WTC11 (cell line): ENCODE measurements around the gene SEC24C. TPM values are rescaled to one million over a fixed set of nuclear protein-coding genes. Genes with fewer than 3 reads are reported as not detected.

Experiments used
- ATAC-seq: fragments of 200-7000 bp; cut with Tn5 transposase; 2 replicates; pipeline ENCODE4 v1.10.0; 2021; ENCODE audit warnings: mild to moderate bottlenecking, moderate library complexity
- CTCF ChIA-PET: fragments of 300-600 bp; sonication (Branson Sonifier 250); formaldehyde crosslinking; loops from one replicate; lab custom pipeline; 2021; ENCODE audit warnings: antibody characterized with exemption; lab: Charles Lee
- POLR2A ChIA-PET: fragments of 350-600 bp; sonication (Branson Sonifier 250); formaldehyde crosslinking; loops from one replicate; lab custom pipeline; 2021; ENCODE audit warnings: antibody characterized with exemption; lab: Charles Lee
- DNase-seq: peaks from one replicate; pipeline ENCODE4 v3.0.0; 2021; ENCODE audit warnings: low spot score
- H3K27ac Mint-ChIP-seq: 2 replicates; pipeline ENCODE4 v1.8.0; 2021; ENCODE audit warnings: mixed read lengths
- H3K27me3 Mint-ChIP-seq: 2 replicates; pipeline ENCODE4 v1.8.0; 2021; ENCODE audit warnings: low read depth, mild to moderate bottlenecking, moderate library complexity, mixed read lengths
- H3K36me3 Mint-ChIP-seq: 2 replicates; pipeline ENCODE4 v1.8.0; 2021; ENCODE audit warnings: mixed read lengths
- H3K4me1 Mint-ChIP-seq: 2 replicates; pipeline ENCODE4 v1.8.0; 2022; ENCODE audit warnings: mixed read lengths
- H3K4me3 Mint-ChIP-seq: 2 replicates; pipeline ENCODE4 v1.8.0; 2021; ENCODE audit warnings: mild to moderate bottlenecking, moderate library complexity, mixed read lengths
- H3K9me3 Mint-ChIP-seq: 2 replicates; pipeline ENCODE4 v1.8.0; 2021; ENCODE audit warnings: mixed read lengths
- ATF1 ChIP-seq: sonication (generic); formaldehyde crosslinking; IDR thresholded peaks from 2 replicates; pipeline ENCODE4 v1.8.1; 2023; ENCODE audit warnings: mild to moderate bottlenecking, moderate library complexity, missing genetic modification reagents
- JAZF1 ChIP-seq: fragments of 250-450 bp; sonication (Bioruptor Pico); IDR thresholded peaks from 2 replicates; pipeline ENCODE4 v1.9.0; 2021; ENCODE audit warnings: moderate library complexity, mild to moderate bottlenecking, inconsistent platforms
- MXD4 ChIP-seq: fragments of 250-450 bp; sonication (Bioruptor Pico); IDR thresholded peaks from 2 replicates; pipeline ENCODE4 v1.8.0; 2021; ENCODE audit warnings: mild to moderate bottlenecking, moderate library complexity, borderline replicate concordance
- NR1H2 ChIP-seq: sonication (generic); formaldehyde crosslinking; IDR thresholded peaks from 2 replicates; pipeline ENCODE4 v1.9.0; 2021; ENCODE audit warnings: mild to moderate bottlenecking, moderate library complexity, missing genetic modification reagents
- RELA ChIP-seq: sonication (generic); formaldehyde crosslinking; IDR thresholded peaks from 2 replicates; pipeline ENCODE4 v1.8.1; 2022; ENCODE audit warnings: missing genetic modification reagents, mild to moderate bottlenecking, borderline replicate concordance
- SP1 ChIP-seq: sonication (generic); formaldehyde crosslinking; conservative IDR thresholded peaks from 2 replicates; pipeline ENCODE4 v1.8.1; 2022; ENCODE audit warnings: missing genetic modification reagents
- ZNF232 ChIP-seq: sonication (generic); formaldehyde crosslinking; IDR thresholded peaks from 2 replicates; pipeline ENCODE4 v1.8.0; 2022; ENCODE audit warnings: mild to moderate bottlenecking, missing genetic modification reagents
- total RNA-seq: library from RNA; stranded (reverse); gene quantifications from 3 replicates; pipeline ENCODE4 v1.2.3, GENCODE V29; 2021
- TF ChIP-seq, protein P1 (sequence below): sonication (generic); formaldehyde crosslinking; IDR thresholded peaks from 2 replicates; pipeline ENCODE4 v1.8.1; 2023; ENCODE audit warnings: mild to moderate bottlenecking, missing genetic modification reagents, borderline replicate concordance
- TF ChIP-seq, protein P2 (sequence below): sonication (generic); formaldehyde crosslinking; IDR thresholded peaks from 2 replicates; pipeline ENCODE4 v1.8.0; 2022; ENCODE audit warnings: mild to moderate bottlenecking, missing genetic modification reagents
- TF ChIP-seq, protein P3 (sequence below): fragments of 250-450 bp; sonication (Bioruptor Pico); IDR thresholded peaks from 2 replicates; pipeline ENCODE4 v1.8.0; 2021; ENCODE audit warnings: mild to moderate bottlenecking
- TF ChIP-seq, protein P4 (sequence below): fragments of 250-450 bp; sonication (Bioruptor Pico); IDR thresholded peaks from 2 replicates; pipeline ENCODE4 v2.1.2; 2022; ENCODE audit warnings: mild to moderate bottlenecking, moderate library complexity
- TF ChIP-seq, protein P5 (sequence below): sonication (generic); formaldehyde crosslinking; IDR thresholded peaks from 2 replicates; pipeline ENCODE4 v1.8.1; 2023; ENCODE audit warnings: mild to moderate bottlenecking, missing genetic modification reagents
- TF ChIP-seq, protein P6 (sequence below): sonication (generic); formaldehyde crosslinking; IDR thresholded peaks from 2 replicates; pipeline ENCODE4 v1.8.0; 2022; ENCODE audit warnings: missing genetic modification reagents
- TF ChIP-seq, protein P7 (sequence below): sonication (generic); formaldehyde crosslinking; IDR thresholded peaks from 2 replicates; pipeline ENCODE4 v1.8.1; 2022; ENCODE audit warnings: mild to moderate bottlenecking, missing genetic modification reagents, moderate library complexity, borderline replicate concordance

SEC24C gene
- total RNA-seq, 1 experiment from 2014 or later, result 74.2 TPM

DNA sequence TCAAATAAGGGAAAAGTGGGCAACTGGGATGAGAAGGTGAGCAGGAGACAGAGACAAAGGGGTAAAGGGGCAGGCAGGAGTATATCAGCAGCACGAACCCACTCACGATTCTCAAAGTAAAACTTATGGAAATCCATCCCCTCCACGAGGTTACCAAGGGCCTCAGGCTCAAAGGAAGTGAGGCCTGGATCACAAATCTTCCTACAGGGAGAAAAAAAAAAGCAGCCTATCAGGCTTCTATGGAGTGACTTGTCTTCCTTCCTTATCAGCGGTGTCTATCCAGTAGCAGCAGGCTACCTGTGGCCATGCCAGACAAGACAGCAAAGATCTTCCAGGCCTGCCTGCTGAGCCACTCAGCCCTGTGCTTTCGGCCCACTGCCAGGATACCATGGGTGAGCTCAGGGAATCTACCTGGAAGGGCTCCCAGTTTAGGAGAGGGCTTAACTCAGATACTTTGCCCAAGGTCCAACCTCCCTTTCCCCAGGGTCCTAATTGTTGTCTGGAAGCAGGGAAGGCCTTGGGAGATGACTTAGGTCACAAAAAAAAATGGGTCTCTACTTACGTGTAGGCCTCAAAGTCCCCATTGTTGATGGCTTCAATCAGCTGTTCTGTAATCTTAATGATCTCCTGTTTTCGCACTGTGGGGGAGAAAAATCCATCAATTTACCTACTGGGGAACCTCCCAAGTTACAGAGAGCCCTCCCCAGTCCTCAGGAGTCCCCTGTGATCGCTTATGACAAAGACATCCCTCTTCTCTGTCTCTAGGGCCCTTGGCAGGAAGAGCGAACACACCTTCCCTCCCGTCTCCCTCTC lies 73.0 kb downstream of the SEC24C start (continued):
- TF ChIP-seq, protein P1, sequence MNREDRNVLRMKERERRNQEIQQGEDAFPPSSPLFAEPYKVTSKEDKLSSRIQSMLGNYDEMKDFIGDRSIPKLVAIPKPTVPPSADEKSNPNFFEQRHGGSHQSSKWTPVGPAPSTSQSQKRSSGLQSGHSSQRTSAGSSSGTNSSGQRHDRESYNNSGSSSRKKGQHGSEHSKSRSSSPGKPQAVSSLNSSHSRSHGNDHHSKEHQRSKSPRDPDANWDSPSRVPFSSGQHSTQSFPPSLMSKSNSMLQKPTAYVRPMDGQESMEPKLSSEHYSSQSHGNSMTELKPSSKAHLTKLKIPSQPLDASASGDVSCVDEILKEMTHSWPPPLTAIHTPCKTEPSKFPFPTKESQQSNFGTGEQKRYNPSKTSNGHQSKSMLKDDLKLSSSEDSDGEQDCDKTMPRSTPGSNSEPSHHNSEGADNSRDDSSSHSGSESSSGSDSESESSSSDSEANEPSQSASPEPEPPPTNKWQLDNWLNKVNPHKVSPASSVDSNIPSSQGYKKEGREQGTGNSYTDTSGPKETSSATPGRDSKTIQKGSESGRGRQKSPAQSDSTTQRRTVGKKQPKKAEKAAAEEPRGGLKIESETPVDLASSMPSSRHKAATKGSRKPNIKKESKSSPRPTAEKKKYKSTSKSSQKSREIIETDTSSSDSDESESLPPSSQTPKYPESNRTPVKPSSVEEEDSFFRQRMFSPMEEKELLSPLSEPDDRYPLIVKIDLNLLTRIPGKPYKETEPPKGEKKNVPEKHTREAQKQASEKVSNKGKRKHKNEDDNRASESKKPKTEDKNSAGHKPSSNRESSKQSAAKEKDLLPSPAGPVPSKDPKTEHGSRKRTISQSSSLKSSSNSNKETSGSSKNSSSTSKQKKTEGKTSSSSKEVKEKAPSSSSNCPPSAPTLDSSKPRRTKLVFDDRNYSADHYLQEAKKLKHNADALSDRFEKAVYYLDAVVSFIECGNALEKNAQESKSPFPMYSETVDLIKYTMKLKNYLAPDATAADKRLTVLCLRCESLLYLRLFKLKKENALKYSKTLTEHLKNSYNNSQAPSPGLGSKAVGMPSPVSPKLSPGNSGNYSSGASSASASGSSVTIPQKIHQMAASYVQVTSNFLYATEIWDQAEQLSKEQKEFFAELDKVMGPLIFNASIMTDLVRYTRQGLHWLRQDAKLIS (CRISPR knock-in tag), result no peak
- TF ChIP-seq, protein P2, sequence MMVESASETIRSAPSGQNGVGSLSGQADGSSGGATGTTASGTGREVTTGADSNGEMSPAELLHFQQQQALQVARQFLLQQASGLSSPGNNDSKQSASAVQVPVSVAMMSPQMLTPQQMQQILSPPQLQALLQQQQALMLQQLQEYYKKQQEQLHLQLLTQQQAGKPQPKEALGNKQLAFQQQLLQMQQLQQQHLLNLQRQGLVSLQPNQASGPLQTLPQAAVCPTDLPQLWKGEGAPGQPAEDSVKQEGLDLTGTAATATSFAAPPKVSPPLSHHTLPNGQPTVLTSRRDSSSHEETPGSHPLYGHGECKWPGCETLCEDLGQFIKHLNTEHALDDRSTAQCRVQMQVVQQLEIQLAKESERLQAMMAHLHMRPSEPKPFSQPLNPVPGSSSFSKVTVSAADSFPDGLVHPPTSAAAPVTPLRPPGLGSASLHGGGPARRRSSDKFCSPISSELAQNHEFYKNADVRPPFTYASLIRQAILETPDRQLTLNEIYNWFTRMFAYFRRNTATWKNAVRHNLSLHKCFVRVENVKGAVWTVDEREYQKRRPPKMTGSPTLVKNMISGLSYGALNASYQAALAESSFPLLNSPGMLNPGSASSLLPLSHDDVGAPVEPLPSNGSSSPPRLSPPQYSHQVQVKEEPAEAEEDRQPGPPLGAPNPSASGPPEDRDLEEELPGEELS (CRISPR knock-in tag), result no peak
- TF ChIP-seq MXD4 (CRISPR knock-in tag) (no peak), RELA (CRISPR knock-in tag) (no peak), SP1 (CRISPR knock-in tag) (no peak), JAZF1 (CRISPR knock-in tag) (no peak), NR1H2 (CRISPR knock-in tag) (no peak), ATF1 (no peak)

DNA sequence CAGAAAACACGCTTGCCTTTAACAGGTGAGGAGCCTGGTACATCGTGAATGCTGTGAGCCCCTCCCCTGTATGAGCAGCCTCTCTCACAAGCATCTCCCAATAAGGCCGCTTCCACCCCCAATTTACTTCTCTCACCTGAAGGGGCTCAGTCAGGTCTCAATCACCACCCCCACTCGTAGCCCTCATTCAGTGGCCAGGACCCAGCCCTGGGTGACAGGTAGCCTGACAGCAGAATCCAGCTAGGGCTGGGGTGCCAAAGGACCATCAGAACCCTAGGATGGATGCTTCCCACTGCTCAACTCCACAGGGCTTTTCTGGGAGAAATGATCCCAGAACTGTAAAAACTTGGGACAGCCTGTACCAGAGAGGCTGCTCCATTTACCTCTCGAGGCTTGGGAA lies 73.7 kb downstream of the SEC24C start:
- H3K27ac Mint-ChIP-seq, result no peak overlapping the region
- TF ChIP-seq, protein P1 (CRISPR knock-in tag), result no peak
- TF ChIP-seq, protein P3, sequence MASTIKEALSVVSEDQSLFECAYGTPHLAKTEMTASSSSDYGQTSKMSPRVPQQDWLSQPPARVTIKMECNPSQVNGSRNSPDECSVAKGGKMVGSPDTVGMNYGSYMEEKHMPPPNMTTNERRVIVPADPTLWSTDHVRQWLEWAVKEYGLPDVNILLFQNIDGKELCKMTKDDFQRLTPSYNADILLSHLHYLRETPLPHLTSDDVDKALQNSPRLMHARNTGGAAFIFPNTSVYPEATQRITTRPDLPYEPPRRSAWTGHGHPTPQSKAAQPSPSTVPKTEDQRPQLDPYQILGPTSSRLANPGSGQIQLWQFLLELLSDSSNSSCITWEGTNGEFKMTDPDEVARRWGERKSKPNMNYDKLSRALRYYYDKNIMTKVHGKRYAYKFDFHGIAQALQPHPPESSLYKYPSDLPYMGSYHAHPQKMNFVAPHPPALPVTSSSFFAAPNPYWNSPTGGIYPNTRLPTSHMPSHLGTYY (CRISPR knock-in tag), result no peak
- TF ChIP-seq, protein P4, sequence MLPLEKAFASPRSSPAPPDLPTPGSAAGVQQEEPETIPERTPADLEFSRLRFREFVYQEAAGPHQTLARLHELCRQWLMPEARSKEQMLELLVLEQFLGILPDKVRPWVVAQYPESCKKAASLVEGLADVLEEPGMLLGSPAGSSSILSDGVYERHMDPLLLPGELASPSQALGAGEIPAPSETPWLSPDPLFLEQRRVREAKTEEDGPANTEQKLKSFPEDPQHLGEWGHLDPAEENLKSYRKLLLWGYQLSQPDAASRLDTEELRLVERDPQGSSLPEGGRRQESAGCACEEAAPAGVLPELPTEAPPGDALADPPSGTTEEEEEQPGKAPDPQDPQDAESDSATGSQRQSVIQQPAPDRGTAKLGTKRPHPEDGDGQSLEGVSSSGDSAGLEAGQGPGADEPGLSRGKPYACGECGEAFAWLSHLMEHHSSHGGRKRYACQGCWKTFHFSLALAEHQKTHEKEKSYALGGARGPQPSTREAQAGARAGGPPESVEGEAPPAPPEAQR (CRISPR knock-in tag), result no peak
- TF ChIP-seq, protein P5, sequence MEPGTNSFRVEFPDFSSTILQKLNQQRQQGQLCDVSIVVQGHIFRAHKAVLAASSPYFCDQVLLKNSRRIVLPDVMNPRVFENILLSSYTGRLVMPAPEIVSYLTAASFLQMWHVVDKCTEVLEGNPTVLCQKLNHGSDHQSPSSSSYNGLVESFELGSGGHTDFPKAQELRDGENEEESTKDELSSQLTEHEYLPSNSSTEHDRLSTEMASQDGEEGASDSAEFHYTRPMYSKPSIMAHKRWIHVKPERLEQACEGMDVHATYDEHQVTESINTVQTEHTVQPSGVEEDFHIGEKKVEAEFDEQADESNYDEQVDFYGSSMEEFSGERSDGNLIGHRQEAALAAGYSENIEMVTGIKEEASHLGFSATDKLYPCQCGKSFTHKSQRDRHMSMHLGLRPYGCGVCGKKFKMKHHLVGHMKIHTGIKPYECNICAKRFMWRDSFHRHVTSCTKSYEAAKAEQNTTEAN (CRISPR knock-in tag), result no peak
- TF ChIP-seq, protein P6, sequence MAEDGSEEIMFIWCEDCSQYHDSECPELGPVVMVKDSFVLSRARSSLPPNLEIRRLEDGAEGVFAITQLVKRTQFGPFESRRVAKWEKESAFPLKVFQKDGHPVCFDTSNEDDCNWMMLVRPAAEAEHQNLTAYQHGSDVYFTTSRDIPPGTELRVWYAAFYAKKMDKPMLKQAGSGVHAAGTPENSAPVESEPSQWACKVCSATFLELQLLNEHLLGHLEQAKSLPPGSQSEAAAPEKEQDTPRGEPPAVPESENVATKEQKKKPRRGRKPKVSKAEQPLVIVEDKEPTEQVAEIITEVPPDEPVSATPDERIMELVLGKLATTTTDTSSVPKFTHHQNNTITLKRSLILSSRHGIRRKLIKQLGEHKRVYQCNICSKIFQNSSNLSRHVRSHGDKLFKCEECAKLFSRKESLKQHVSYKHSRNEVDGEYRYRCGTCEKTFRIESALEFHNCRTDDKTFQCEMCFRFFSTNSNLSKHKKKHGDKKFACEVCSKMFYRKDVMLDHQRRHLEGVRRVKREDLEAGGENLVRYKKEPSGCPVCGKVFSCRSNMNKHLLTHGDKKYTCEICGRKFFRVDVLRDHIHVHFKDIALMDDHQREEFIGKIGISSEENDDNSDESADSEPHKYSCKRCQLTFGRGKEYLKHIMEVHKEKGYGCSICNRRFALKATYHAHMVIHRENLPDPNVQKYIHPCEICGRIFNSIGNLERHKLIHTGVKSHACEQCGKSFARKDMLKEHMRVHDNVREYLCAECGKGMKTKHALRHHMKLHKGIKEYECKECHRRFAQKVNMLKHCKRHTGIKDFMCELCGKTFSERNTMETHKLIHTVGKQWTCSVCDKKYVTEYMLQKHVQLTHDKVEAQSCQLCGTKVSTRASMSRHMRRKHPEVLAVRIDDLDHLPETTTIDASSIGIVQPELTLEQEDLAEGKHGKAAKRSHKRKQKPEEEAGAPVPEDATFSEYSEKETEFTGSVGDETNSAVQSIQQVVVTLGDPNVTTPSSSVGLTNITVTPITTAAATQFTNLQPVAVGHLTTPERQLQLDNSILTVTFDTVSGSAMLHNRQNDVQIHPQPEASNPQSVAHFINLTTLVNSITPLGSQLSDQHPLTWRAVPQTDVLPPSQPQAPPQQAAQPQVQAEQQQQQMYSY, result no peak
- TF ChIP-seq, protein P7, sequence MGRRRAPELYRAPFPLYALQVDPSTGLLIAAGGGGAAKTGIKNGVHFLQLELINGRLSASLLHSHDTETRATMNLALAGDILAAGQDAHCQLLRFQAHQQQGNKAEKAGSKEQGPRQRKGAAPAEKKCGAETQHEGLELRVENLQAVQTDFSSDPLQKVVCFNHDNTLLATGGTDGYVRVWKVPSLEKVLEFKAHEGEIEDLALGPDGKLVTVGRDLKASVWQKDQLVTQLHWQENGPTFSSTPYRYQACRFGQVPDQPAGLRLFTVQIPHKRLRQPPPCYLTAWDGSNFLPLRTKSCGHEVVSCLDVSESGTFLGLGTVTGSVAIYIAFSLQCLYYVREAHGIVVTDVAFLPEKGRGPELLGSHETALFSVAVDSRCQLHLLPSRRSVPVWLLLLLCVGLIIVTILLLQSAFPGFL (CRISPR knock-in tag), result no peak
- no peak for TF ChIP-seq MXD4 (CRISPR knock-in tag)
- TF ChIP-seq ZNF232 (CRISPR knock-in tag), result no peak
- TF ChIP-seq, all 79 proteins: peak for 0
- Mint-ChIP-seq H3K4me3 (no peak overlapping the region), H3K27me3 (no peaks in the 10 kb centered on the region), H3K36me3 (peaks cover 11% of the 10 kb centered on the region; the same call in 1 of the 2 replicates), H3K9me3 (no peaks in the 10 kb centered on the region), H3K4me1 (peaks cover 2% of the 10 kb centered on the region)
- CTCF ChIA-PET, result interaction anchor here (0.7 to 3.2 kb wide), 4 partner anchors 12 to 62 kb away, joined by 3 to 22 read pairs (median 14); a partner anchor contains a TSS
- DNase-seq (no peak), ATAC-seq (no peak)
- POLR2A ChIA-PET, result no interaction called here
